Activated T-helper 1 cell treated with anti-CD3 and anti-CD28 coated beads, Interleukin-12 subunit alpha, Interleukin-12 subunit beta, Interleukin-2, Interleukin-4 antibody, amounts not matched to agents 30 ng/mL and 10 ng/mL and 1 ng/mL, durations not matched to agents 14 hours and 24 hours and 36 hours (primary cell): ENCODE results near the gene MSI2. TPM values are rescaled to one million over a fixed set of nuclear protein-coding genes. Genes with fewer than 3 reads are reported as not detected.
A peak's percentile ranks its signal among the peaks of the same experiment; 100 is the strongest.

Source experiments
- DNase-seq: peaks from one replicate; pipeline ENCODE4 v3.0.0; 2021; ENCODE audit warnings: low spot score
- H3K27ac Mint-ChIP-seq: one replicate; pipeline ENCODE4 v1.8.0; 2021; ENCODE audit warnings: mild to moderate bottlenecking, mixed read lengths
- H3K27me3 Mint-ChIP-seq: one replicate; pipeline ENCODE4 v1.8.0; 2022; ENCODE audit warnings: mild to moderate bottlenecking, moderate library complexity, mixed read lengths; ENCODE audit not compliant: insufficient read depth
- H3K36me3 Mint-ChIP-seq: one replicate; pipeline ENCODE4 v1.8.0; 2021; ENCODE audit warnings: low read depth, mixed read lengths
- H3K4me1 Mint-ChIP-seq: one replicate; pipeline ENCODE4 v1.8.0; 2021; ENCODE audit warnings: low read depth, mixed read lengths
- H3K4me3 Mint-ChIP-seq: one replicate; pipeline ENCODE4 v1.8.0; 2021; ENCODE audit warnings: mild to moderate bottlenecking, moderate library complexity, mixed read lengths
- H3K9me3 Mint-ChIP-seq: one replicate; pipeline ENCODE4 v1.8.0; 2021; ENCODE audit warnings: mixed read lengths
- intact Hi-C: fragments of 100-400 bp; cut with micrococcal nuclease; formaldehyde crosslinking; loops from one replicate; pipeline ENCODE4 v1.15.1; 2024
- total RNA-seq: library from RNA; stranded (reverse); gene quantifications from 2 replicates; pipeline ENCODE4 v1.2.3, GENCODE V29; 2022

The MSI2 gene
- total RNA-seq, 1 donor from 2014 or later: 278 TPM

- Mint-ChIP-seq H3K27ac (no peak overlapping the region), H3K4me3 (no peak overlapping the region), H3K27me3 (no peaks in the 10 kb centered on the region), H3K4me1 (peaks cover 51% of the 10 kb centered on the region), H3K36me3 (peaks cover 23% of the 10 kb centered on the region), H3K9me3 (no peaks in the 10 kb centered on the region)
- no peak for DNase-seq
- intact Hi-C loops: loop anchor here (5.0 kb wide), 1 partner anchor 71 kb away; no protein-coding TSS in a partner anchor
Observed at GRCh38 chr17:57356153-57356718, 99.9 kb downstream of the MSI2 start.

DNA sequence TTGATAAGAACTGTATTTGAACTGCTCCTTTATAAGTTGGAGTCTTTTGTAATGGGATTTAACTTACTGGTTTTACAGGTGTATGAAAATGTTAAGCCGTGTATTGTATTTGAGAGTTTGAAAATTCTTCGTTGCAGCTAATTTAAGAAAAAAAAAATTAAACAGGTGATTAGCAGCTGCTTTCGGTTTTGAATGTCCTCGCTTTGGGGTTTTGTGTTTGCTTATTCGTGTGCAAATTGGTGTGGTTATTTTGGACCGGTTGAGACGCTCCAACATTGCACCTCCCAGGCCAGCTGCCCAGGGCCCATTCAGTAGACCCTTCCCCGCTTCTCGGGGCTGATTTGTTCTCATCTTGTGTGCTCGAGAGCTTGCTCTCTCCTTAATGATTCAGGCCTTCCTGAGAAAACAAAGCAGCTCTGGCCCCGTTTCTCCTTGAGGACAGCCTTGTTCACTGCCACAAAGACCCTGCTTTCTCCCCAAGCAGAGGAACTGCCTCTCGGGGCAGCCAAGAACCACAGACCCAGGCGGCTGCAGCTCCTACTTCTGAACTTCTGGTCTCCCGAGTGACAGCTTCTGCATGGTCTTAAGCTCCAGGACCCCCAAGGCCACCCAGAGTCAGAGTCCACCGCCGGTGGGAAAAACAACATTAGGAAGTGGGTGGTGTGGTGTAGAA is 100.5 kb downstream of the MSI2 start:
- peaks cover 26% of the 10 kb centered on the region for H3K36me3 Mint-ChIP-seq
- H3K4me3 Mint-ChIP-seq: no peak overlapping the region
- H3K4me1 Mint-ChIP-seq: peaks cover 51% of the 10 kb centered on the region
- H3K27ac Mint-ChIP-seq: no peak overlapping the region
- intact Hi-C loops: loop anchor here (5.0 kb wide), 1 partner anchor 70 kb away; no protein-coding TSS in a partner anchor
- no peak for DNase-seq
- no peaks in the 10 kb centered on the region for H3K27me3 Mint-ChIP-seq
- no peaks in the 10 kb centered on the region for H3K9me3 Mint-ChIP-seq

GRCh38 chr17:57357392-57357784 is 101.1 kb downstream of the MSI2 start:
- Mint-ChIP-seq H3K36me3 (peaks cover 23% of the 10 kb centered on the region), H3K4me1 (peaks cover 51% of the 10 kb centered on the region), H3K27me3 (no peaks in the 10 kb centered on the region), H3K4me3 (peak overlapping the region; percentile 46), H3K9me3 (no peaks in the 10 kb centered on the region), H3K27ac (peak overlapping the region; percentile 79)
- DNase-seq: no peak
- intact Hi-C loops: loop anchor here (5.0 kb wide), 1 partner anchor 70 kb away; no protein-coding TSS in a partner anchor

GRCh38 chr17:57357830-57358430 is 101.6 kb downstream of the MSI2 start:
- H3K36me3 Mint-ChIP-seq: peaks cover 21% of the 10 kb centered on the region
- no peaks in the 10 kb centered on the region for H3K9me3 Mint-ChIP-seq
- intact Hi-C loops: loop anchor here (5.0 kb wide), 1 partner anchor 69 kb away; no protein-coding TSS in a partner anchor
- H3K4me1 Mint-ChIP-seq: peaks cover 55% of the 10 kb centered on the region
- no peak for DNase-seq
- no peaks in the 10 kb centered on the region for H3K27me3 Mint-ChIP-seq
- peak overlapping the region; percentile 79 for H3K27ac Mint-ChIP-seq
- H3K4me3 Mint-ChIP-seq: peak overlapping the region; percentile 46

- no peak for DNase-seq
- intact Hi-C loops: no loop called here
- no peak overlapping the region for H3K27ac Mint-ChIP-seq
- no peak overlapping the region for H3K4me3 Mint-ChIP-seq
- no peaks in the 10 kb centered on the region for H3K9me3 Mint-ChIP-seq
- H3K4me1 Mint-ChIP-seq: peaks cover 38% of the 10 kb centered on the region
- H3K27me3 Mint-ChIP-seq: no peaks in the 10 kb centered on the region
- peaks cover 18% of the 10 kb centered on the region for H3K36me3 Mint-ChIP-seq
Observed at GRCh38 chr17:57360266-57360665, 103.9 kb downstream of the MSI2 start.

DNA sequence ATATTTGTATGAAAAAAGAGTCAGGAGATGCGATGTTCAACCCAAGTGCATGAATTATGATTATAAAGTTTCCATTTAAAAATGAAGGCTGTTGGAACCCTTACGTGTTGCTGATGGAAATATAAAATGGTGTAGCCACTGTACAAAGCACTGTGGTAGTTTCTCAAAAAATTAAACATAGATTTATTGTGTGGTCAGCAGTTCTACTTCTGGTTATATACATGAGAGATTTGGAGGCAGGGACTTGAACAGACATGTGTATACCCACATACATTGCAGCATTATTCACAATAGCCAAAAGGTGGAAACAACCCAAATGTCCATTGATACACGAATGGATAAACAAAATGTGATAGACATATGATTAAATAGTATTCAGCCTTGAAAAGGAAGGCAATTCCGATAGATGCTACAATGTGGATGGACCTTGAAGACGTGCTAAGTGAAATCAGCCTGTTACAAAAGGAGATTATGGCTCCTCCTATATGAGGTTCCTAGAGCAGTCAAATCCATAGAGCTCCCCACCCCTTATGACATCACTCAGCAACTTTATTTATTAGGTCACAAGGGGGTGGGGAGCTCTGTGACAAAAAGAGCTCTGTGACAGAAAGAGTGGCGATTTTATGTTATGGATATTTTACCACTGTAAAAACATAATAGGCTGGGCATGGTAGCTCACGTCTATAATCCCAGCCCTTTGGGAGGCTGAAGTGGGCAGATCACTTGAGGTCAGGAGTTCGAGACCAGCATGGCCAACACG is 106.7 kb downstream of the MSI2 start:
- peaks cover 11% of the 10 kb centered on the region for H3K36me3 Mint-ChIP-seq
- no peak overlapping the region for H3K27ac Mint-ChIP-seq
- H3K9me3 Mint-ChIP-seq: no peaks in the 10 kb centered on the region
- no peaks in the 10 kb centered on the region for H3K27me3 Mint-ChIP-seq
- DNase-seq: no peak
- H3K4me3 Mint-ChIP-seq: no peak overlapping the region
- H3K4me1 Mint-ChIP-seq: peaks cover 25% of the 10 kb centered on the region
- intact Hi-C loops: no loop called here

DNA sequence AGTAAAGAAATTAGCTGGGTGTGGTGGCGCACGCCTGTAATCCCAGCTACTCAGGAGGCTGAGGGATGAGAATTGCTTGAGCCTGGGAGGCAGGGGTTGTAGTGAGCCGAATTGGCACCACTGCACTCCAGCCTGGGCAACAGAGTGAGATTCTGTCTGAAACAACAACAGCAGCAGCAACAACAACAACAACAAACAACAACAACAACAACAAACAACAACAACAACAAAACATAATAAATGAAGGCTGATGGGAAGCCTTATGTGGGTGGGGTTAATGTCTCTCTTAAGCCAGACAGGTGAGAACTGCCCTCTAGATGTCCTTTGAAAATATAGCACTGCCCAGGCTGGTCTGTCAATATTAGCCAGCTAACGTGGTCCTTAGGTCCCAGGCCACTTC is 107.3 kb downstream of the MSI2 start:
- Mint-ChIP-seq H3K27me3 (no peaks in the 10 kb centered on the region), H3K27ac (no peak overlapping the region), H3K4me1 (peaks cover 22% of the 10 kb centered on the region), H3K4me3 (no peak overlapping the region), H3K9me3 (no peaks in the 10 kb centered on the region), H3K36me3 (peaks cover 7% of the 10 kb centered on the region)
- DNase-seq: no peak
- intact Hi-C loops: no loop called here

DNA sequence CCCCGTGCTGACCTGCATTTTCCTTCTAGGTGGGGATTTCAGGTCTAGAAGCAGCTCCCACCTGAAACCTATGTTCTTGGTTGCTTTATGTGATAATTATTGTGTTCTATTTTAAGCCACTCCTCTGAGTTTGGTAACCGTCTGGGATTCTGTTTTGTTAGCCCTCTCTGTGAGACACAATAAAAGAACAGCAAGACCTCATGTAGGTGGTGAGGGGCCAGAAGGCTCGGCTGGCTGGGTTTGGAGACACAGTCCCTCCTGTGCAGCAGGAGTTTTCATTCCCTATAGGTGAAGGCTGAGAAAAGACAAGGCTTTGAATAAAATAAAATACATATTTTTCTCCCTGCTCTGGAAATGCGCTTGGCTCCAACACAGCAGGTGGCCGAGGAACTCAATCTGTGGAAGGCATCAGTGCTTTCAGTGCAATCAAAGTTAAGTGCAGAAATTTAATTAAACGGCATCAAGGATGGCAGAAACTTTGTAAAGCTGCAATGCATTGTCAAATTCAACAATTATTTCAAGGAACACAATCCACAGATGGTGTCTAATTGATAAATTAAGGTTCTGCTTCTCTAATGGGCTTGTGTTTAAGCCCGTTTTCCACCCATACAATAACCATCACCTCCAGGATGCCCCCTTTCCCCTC is 107.8 kb downstream of the MSI2 start:
- Mint-ChIP-seq H3K27me3 (no peaks in the 10 kb centered on the region), H3K9me3 (no peaks in the 10 kb centered on the region), H3K27ac (no peak overlapping the region), H3K4me3 (no peak overlapping the region), H3K36me3 (peaks cover 7% of the 10 kb centered on the region), H3K4me1 (peaks cover 27% of the 10 kb centered on the region)
- intact Hi-C loops: no loop called here
- DNase-seq: no peak

- H3K9me3 Mint-ChIP-seq: no peaks in the 10 kb centered on the region
- H3K4me3 Mint-ChIP-seq: no peak overlapping the region
- intact Hi-C loops: no loop called here
- H3K36me3 Mint-ChIP-seq: peaks cover 7% of the 10 kb centered on the region
- no peak for DNase-seq
- H3K27me3 Mint-ChIP-seq: no peaks in the 10 kb centered on the region
- no peak overlapping the region for H3K27ac Mint-ChIP-seq
- H3K4me1 Mint-ChIP-seq: peaks cover 33% of the 10 kb centered on the region
Observed at GRCh38 chr17:57365420-57365819, 109.1 kb downstream of the MSI2 start.

DNA sequence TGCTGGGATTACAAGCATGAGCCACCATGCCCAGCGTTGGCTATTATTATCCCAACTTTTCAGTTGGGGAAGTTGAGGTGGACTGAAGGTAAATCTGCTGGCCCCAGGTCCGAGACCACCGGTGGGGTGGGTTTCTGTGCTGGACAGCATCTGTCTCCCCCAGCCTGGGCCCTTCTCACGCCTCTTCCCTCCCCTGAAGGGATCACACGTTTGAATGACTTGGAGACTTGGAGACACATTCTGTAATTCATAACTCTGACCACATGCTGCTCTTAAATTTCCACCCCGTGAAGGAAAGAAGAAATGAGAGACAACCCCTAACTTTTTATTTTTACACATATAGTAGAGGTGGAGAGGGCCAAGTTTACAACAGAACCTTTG is 109.8 kb downstream of the MSI2 start:
- Mint-ChIP-seq H3K27me3 (no peaks in the 10 kb centered on the region), H3K27ac (no peak overlapping the region), H3K36me3 (peaks cover 7% of the 10 kb centered on the region), H3K9me3 (no peaks in the 10 kb centered on the region), H3K4me3 (no peak overlapping the region), H3K4me1 (peaks cover 33% of the 10 kb centered on the region)
- DNase-seq: no peak
- intact Hi-C loops: no loop called here

- Mint-ChIP-seq H3K36me3 (peaks cover 4% of the 10 kb centered on the region), H3K4me1 (peaks cover 33% of the 10 kb centered on the region), H3K27ac (no peak overlapping the region), H3K9me3 (no peaks in the 10 kb centered on the region), H3K27me3 (no peaks in the 10 kb centered on the region), H3K4me3 (no peak overlapping the region)
- intact Hi-C loops: no loop called here
- DNase-seq: no peak
Observed at GRCh38 chr17:57366558-57367351, 110.4 kb downstream of the MSI2 start.
